Breast epithelium (tissue), 4 donors: Measurements from ENCODE around the gene AVPR2. TPM values are rescaled to one million over a fixed set of nuclear protein-coding genes. Genes with fewer than 3 reads are reported as not detected.
A peak's percentile ranks its signal among the peaks of the same experiment; 100 is the strongest.

Source experiments
- DNase-seq, 2 donors: peaks; one replicate each; pipeline ENCODE4 v3.0.0-alpha.2; 2019; ENCODE audit warnings: low spot score in 2 of 2
- H3K27ac ChIP-seq, 2 donors: fragments of 200-600 bp; sonication (generic) in 1 of 2; one replicate each; pipeline ENCODE4 v1.5.1; 2016 to 2019; ENCODE audit warnings: mild to moderate bottlenecking in 1 of 2
- H3K27me3 ChIP-seq, 2 donors: fragments of 200-600 bp; sonication (generic) in 1 of 2; one replicate each; pipeline versions ENCODE4 v1.5.1 to v1.6.0; 2017 to 2019; ENCODE audit warnings: control low read depth in 1 of 2, mild to moderate bottlenecking in 1 of 2
- H3K36me3 ChIP-seq: fragments of 200-600 bp; one replicate; pipeline ENCODE4 v1.5.1; 2019
- H3K4me1 ChIP-seq, 2 donors: fragments of 200-600 bp; sonication (generic); one replicate each; pipeline ENCODE4 v1.5.1; 2016 to 2019; ENCODE audit warnings: control low read depth in 1 of 2
- H3K4me3 ChIP-seq, 3 donors: fragments of 200-600 bp; sonication (generic); 1 replicate in 2 of 3; 2 replicates in 1 of 3; pipeline ENCODE4 v1.5.1; 2016 to 2019; ENCODE audit warnings: mild to moderate bottlenecking in 3 of 3, moderate library complexity in 2 of 3
- H3K9me3 ChIP-seq, 2 donors: fragments of 200-600 bp; sonication (generic) in 1 of 2; one replicate each; pipeline ENCODE4 v1.5.1; 2016 to 2019; ENCODE audit warnings: control low read depth in 1 of 2
- POLR2A ChIP-seq: fragments of 450-650 bp; IDR thresholded peaks from one replicate; pipeline ENCODE4 v1.6.1; 2016; ENCODE audit warnings: antibody characterized with exemption, mild to moderate bottlenecking, moderate library complexity
- POLR2AphosphoS5 ChIP-seq, 3 donors: sonication (generic); formaldehyde crosslinking; IDR thresholded peaks; one replicate each; pipeline ENCODE4 v1.6.1; 2017; ENCODE audit warnings: antibody characterized with exemption in 3 of 3
- intact Hi-C: fragments of 100-400 bp; cut with DNase I; formaldehyde crosslinking; loops from one replicate; pipeline ENCODE4 v1.15.1; 2023; ENCODE audit warnings: low total_unique reads
- total RNA-seq, 3 donors: library from RNA; depleted of rRNA; stranded (reverse); fragments of >200 nt; gene quantifications; one replicate each; pipeline ENCODE4 v1.1.0, GENCODE V29; 2016
- TF ChIP-seq, protein P1 (sequence below), 3 donors: fragments of 450-650 bp; IDR thresholded peaks; one replicate each; pipeline ENCODE4 v1.5.1; 2016 to 2017; ENCODE audit warnings: antibody characterized with exemption in 3 of 3, mild to moderate bottlenecking in 3 of 3, moderate library complexity in 3 of 3

The AVPR2 gene
- total RNA-seq, 3 donors from 2014 or later: 0.44 to 5.9 (median 5.3) TPM

GRCh38 chrX:153947009-153947769 lies 42.7 kb downstream of the AVPR2 start:
- peak in 1 of 2 donors; percentile 59 for DNase-seq
- Histone ChIP-seq H3K36me3 (no peaks in the 10 kb centered on the region), H3K9me3 (no peaks in the 10 kb centered on the region), H3K27me3 (peaks cover 0 to 32% of the 10 kb centered on the region in 2 donors), H3K4me3 (no peak overlapping the region), H3K27ac (no peak overlapping the region), H3K4me1 (no peaks in the 10 kb centered on the region)
- TF ChIP-seq, protein P1, sequence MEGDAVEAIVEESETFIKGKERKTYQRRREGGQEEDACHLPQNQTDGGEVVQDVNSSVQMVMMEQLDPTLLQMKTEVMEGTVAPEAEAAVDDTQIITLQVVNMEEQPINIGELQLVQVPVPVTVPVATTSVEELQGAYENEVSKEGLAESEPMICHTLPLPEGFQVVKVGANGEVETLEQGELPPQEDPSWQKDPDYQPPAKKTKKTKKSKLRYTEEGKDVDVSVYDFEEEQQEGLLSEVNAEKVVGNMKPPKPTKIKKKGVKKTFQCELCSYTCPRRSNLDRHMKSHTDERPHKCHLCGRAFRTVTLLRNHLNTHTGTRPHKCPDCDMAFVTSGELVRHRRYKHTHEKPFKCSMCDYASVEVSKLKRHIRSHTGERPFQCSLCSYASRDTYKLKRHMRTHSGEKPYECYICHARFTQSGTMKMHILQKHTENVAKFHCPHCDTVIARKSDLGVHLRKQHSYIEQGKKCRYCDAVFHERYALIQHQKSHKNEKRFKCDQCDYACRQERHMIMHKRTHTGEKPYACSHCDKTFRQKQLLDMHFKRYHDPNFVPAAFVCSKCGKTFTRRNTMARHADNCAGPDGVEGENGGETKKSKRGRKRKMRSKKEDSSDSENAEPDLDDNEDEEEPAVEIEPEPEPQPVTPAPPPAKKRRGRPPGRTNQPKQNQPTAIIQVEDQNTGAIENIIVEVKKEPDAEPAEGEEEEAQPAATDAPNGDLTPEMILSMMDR (IDR thresholded peaks at IDR 0.05): peak; percentile 47 to 70 (median 52)
- no peak for TF ChIP-seq POLR2A
- intact Hi-C loops: no loop called here

DNA sequence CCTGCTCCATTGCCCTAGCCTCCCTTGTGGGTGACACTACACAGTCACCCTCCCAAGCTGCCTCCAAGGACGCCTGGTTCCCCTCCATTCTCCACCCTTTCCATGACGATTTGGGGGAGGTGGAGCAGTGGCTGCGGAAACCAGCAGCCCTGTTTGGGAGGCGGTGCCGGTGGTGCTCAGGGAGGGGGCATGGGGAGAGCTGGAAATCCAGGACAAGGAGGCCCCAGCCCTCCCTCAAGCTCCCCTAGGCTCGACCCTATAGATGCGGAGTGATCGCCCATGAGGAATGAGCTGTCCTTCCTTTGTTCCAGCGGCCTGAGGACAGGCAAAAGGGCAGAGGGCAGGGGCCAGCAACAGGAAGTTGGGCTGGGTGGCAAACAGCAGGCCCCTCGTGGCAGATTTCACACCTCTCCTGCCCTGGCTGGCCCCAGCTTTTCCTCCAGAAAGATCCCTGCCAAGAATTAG lies 43.6 kb downstream of the AVPR2 start:
- H3K9me3 ChIP-seq: no peaks in the 10 kb centered on the region
- no peaks in the 10 kb centered on the region for H3K36me3 ChIP-seq
- TF ChIP-seq, protein P1 (IDR thresholded peaks at IDR 0.05): no peak
- TF ChIP-seq POLR2A: no peak
- TF ChIP-seq POLR2AphosphoS5 (IDR thresholded peaks at IDR 0.05): no peak
- no peak overlapping the region for H3K4me3 ChIP-seq
- no peak for DNase-seq
- no peak overlapping the region for H3K27ac ChIP-seq
- H3K4me1 ChIP-seq: no peaks in the 10 kb centered on the region
- intact Hi-C loops: no loop called here
- H3K27me3 ChIP-seq: peaks cover 0 to 25% of the 10 kb centered on the region in 2 donors

GRCh38 chrX:153948847-153949805 lies 44.7 kb downstream of the AVPR2 start:
- Histone ChIP-seq H3K9me3 (no peaks in the 10 kb centered on the region), H3K4me3 (no peak overlapping the region), H3K4me1 (no peaks in the 10 kb centered on the region), H3K36me3 (no peaks in the 10 kb centered on the region), H3K27ac (no peak overlapping the region), H3K27me3 (peaks cover 0 to 17% of the 10 kb centered on the region in 2 donors)
- TF ChIP-seq, protein P1 (IDR thresholded peaks at IDR 0.05): no peak
- TF ChIP-seq POLR2A (no peak), POLR2AphosphoS5 (IDR thresholded peaks at IDR 0.05) (no peak)
- intact Hi-C loops: no loop called here
- no peak for DNase-seq

- H3K4me3 ChIP-seq: no peak overlapping the region
- intact Hi-C loops: loop anchor here (5.0 to 10.0 kb wide), 2 partner anchors 155 to 188 kb away; partner anchors contain the start of genes IDH3G, PLXNB3 and SSR4
- H3K9me3 ChIP-seq: no peaks in the 10 kb centered on the region
- H3K36me3 ChIP-seq: no peaks in the 10 kb centered on the region
- peaks cover 0 to 15% of the 10 kb centered on the region in 2 donors for H3K27me3 ChIP-seq
- DNase-seq: no peak
- TF ChIP-seq POLR2A (no peak), POLR2AphosphoS5 (IDR thresholded peaks at IDR 0.05) (no peak)
- TF ChIP-seq, protein P1 (IDR thresholded peaks at IDR 0.05): no peak
- H3K4me1 ChIP-seq: no peaks in the 10 kb centered on the region
- H3K27ac ChIP-seq: no peak overlapping the region
Observed at GRCh38 chrX:153950127-153950526, 45.7 kb downstream of the AVPR2 start.
